Keratinocyte (primary cell): ENCODE measurements around the gene PHKA2. TPM values are rescaled to one million over a fixed set of nuclear protein-coding genes. Genes with fewer than 3 reads are reported as not detected.

Experiments
- DNase-seq: peaks from one replicate; pipeline ENCODE4 v3.0.0-alpha.2; 2011; ENCODE audit warnings: low read depth, missing footprints, low spot score
- FAIRE-seq: peaks from 2 replicates; lab custom pipeline; 2011; peaks lifted over from hg19 to GRCh38; lab: Jason Lieb, UNC
- H2AFZ ChIP-seq: 2 replicates; pipeline ENCODE4 v1.6.0; 2012; ENCODE audit warnings: low read length, control low read depth, inconsistent platforms; ENCODE audit not compliant: control insufficient read depth
- H3K27ac ChIP-seq: 2 replicates; pipeline ENCODE4 v1.5.1; 2011; ENCODE audit warnings: low read length; ENCODE audit not compliant: control insufficient read depth, insufficient read depth
- H3K27me3 ChIP-seq: 3 replicates; pipeline ENCODE4 v1.6.0; 2011; ENCODE audit warnings: low read length; ENCODE audit not compliant: control insufficient read depth, insufficient read depth; ENCODE audit errors: extremely low read depth
- H3K36me3 ChIP-seq, 2 experiments: 2 replicates in 1 of 2; 3 replicates in 1 of 2; pipeline ENCODE4 v1.5.1; 2011; ENCODE audit warnings: low read length in 2 of 2, mild to moderate bottlenecking in 1 of 2; ENCODE audit not compliant: control insufficient read depth in 2 of 2, insufficient read depth in 2 of 2; ENCODE audit errors: extremely low read depth in 1 of 2
- H3K4me1 ChIP-seq: 3 replicates; pipeline ENCODE4 v1.5.1; 2011; ENCODE audit warnings: low read length; ENCODE audit not compliant: control insufficient read depth, insufficient read depth; ENCODE audit errors: extremely low read depth
- H3K4me2 ChIP-seq: 3 replicates; pipeline ENCODE4 v1.6.0; 2011; ENCODE audit warnings: low read depth, low read length; ENCODE audit not compliant: control insufficient read depth, insufficient read depth; ENCODE audit errors: extremely low read depth
- H3K4me3 ChIP-seq, 3 experiments: fragments of 200-600 bp in 1 of 3; sonication (generic) in 1 of 3; 2 replicates in 2 of 3; 3 replicates in 1 of 3; pipeline ENCODE4 v1.5.1; 2011 to 2016; ENCODE audit warnings: low read length in 3 of 3, mild to moderate bottlenecking in 3 of 3, control low read depth in 2 of 3, inconsistent platforms in 1 of 3, low read depth in 1 of 3, mixed read lengths in 1 of 3, mixed run types in 1 of 3, moderate library complexity in 1 of 3; ENCODE audit not compliant: control insufficient read depth in 2 of 3, insufficient read depth in 2 of 3; ENCODE audit errors: extremely low read depth in 1 of 3
- H3K79me2 ChIP-seq: 2 replicates; pipeline ENCODE4 v1.6.0; 2012; ENCODE audit warnings: low read length; ENCODE audit not compliant: control insufficient read depth, insufficient read depth
- H3K9ac ChIP-seq: 3 replicates; pipeline ENCODE4 v1.6.0; 2011; ENCODE audit warnings: low read length; ENCODE audit not compliant: control insufficient read depth, insufficient read depth; ENCODE audit errors: extremely low read depth
- H3K9me1 ChIP-seq: 3 replicates; pipeline ENCODE4 v1.6.0; 2011; ENCODE audit warnings: low read length; ENCODE audit not compliant: control insufficient read depth, insufficient read depth; ENCODE audit errors: extremely low read depth
- H3K9me3 ChIP-seq: 2 replicates; pipeline ENCODE4 v1.5.1; 2012; ENCODE audit warnings: low read depth, low read length; ENCODE audit not compliant: control insufficient read depth
- H4K20me1 ChIP-seq: 3 replicates; pipeline ENCODE4 v1.6.0; 2011; ENCODE audit warnings: low read length; ENCODE audit not compliant: control insufficient read depth, insufficient read depth; ENCODE audit errors: extremely low read depth
- CTCF ChIP-seq, 3 experiments: IDR thresholded peaks in 1 of 3; conservative IDR thresholded peaks in 1 of 3; optimal IDR thresholded peaks in 1 of 3; 2 replicates in 2 of 3; 3 replicates in 1 of 3; pipeline versions ENCODE3 to v1.5.1; 2011; ENCODE audit warnings: low read length in 3 of 3, mild to moderate bottlenecking in 3 of 3, moderate library complexity in 2 of 3, control low read depth in 1 of 3, inconsistent platforms in 1 of 3; ENCODE audit not compliant: insufficient read depth in 2 of 3; ENCODE audit errors: extremely low read depth in 1 of 3
- EZH2 ChIP-seq: IDR thresholded peaks from one replicate; pipeline ENCODE4 v1.6.1; 2012; ENCODE audit warnings: inconsistent platforms, mild to moderate bottlenecking, low read length, moderate library complexity
- dilution Hi-C: fragments of 300-500 bp; cut with MboI; formaldehyde crosslinking; loops from one replicate; pipeline ENCODE4 v1.7.0; 2020; ENCODE audit warnings: low sequenced_read_pairs; ENCODE audit not compliant: extremely low pct_ligation_motif_present
- polyA plus RNA-seq, 5 experiments: library from polyadenylated mRNA; depleted of rRNA in 3 of 5; stranded (reverse) in 3 of 5; stranded (forward) in 1 of 5; unstranded in 1 of 5; fragments of >200 nt; gene quantifications; 1 replicate in 1 of 5; 2 replicates in 3 of 5; 3 replicates in 1 of 5; pipeline versions ENCODE4 v1.2.1 to v1.2.3, GENCODE V29; 2011 to 2012; ENCODE audit warnings: missing spikeins in 2 of 5, low read depth in 1 of 5, low replicate concordance in 1 of 5

The PHKA2 gene
- polyA plus RNA-seq, 1 donor (not counting 4 experiments of a cell fraction or from before 2014, with no cell fraction given) = 14.1 TPM

DNA sequence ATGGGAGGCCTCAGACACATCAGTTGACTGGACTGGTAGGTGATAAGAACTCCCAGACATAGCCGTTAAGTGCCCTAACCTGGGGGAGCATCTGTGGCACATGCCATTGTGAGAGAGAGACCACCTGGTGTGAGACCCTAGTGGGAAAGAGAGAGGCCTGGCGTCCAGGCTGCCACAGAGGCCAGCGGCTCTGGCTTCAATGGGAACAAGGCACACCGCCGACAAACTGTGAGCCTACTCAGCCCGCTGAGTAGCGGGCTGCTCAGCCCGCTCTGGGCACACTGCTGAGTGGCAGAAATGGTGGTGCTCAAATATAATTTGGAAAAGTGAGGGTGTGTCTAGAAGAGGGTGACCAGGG lies 34.0 kb downstream of the PHKA2 start:
- no peak overlapping the region for H3K4me3 ChIP-seq
- FAIRE-seq = no peak
- no peaks in the 10 kb centered on the region for H3K4me1 ChIP-seq
- no peaks in the 10 kb centered on the region for H4K20me1 ChIP-seq
- no peaks in the 10 kb centered on the region for H3K9me1 ChIP-seq
- H3K9ac ChIP-seq = no peak overlapping the region
- no peaks in the 10 kb centered on the region for H3K79me2 ChIP-seq
- H3K27ac ChIP-seq = no peak overlapping the region
- H3K27me3 ChIP-seq = no peaks in the 10 kb centered on the region
- dilution Hi-C loops = no loop called here
- no peak overlapping the region for H3K4me2 ChIP-seq
- peaks cover 0 to 4% of the 10 kb centered on the region in 2 experiments for H3K36me3 ChIP-seq
- H2AFZ ChIP-seq = no peak overlapping the region
- no peak for TF ChIP-seq CTCF (optimal IDR thresholded peaks at IDR 0.05 in 1 of 3, IDR thresholded peaks at IDR 0.05 in 1 of 3, conservative IDR thresholded peaks at IDR 0.05 in 1 of 3; ENCODE audit: extremely low read depth in 1 of 3, insufficient read depth in 2 of 3, low read length in 3 of 3)
- no peak for TF ChIP-seq EZH2
- H3K9me3 ChIP-seq = no peaks in the 10 kb centered on the region
- no peak for DNase-seq

DNA sequence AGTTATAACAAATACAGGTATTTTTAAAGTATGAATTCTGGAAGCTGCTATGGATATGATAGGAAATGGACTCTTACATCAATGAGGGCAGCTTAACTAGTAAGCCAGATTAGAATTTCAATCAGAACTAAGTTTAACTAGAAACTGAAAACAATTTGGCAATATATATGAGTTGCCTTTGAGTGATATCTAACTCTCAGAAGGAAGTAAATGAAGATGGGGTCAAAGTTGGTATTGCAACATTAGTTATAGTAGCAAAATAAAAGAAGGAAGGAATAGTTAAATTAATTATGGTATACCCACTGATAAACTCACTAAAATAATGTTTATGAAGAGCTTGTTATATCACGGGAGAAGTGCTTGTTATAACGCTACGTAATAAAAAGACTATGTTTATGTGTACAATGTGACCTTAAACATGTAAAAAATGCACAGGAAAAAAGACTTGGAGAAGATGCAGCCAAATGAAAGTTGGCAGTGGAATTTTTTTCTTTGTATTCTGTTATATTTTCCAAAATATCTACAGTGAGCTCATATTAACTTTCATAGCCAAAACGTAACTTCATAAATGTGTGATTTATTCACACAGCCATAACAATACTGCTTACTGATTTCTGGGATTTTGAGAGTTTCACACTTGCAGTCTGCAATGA lies 34.5 kb downstream of the PHKA2 start:
- DNase-seq = no peak
- TF ChIP-seq EZH2 (no peak), CTCF (optimal IDR thresholded peaks at IDR 0.05 in 1 of 3, IDR thresholded peaks at IDR 0.05 in 1 of 3, conservative IDR thresholded peaks at IDR 0.05 in 1 of 3; ENCODE audit: extremely low read depth in 1 of 3, insufficient read depth in 2 of 3, low read length in 3 of 3) (no peak)
- FAIRE-seq = no peak
- Histone ChIP-seq H3K79me2 (no peaks in the 10 kb centered on the region), H3K27ac (no peak overlapping the region), H4K20me1 (no peaks in the 10 kb centered on the region), H3K9ac (no peak overlapping the region), H3K4me3 (no peak overlapping the region), H3K9me1 (no peaks in the 10 kb centered on the region), H3K27me3 (no peaks in the 10 kb centered on the region), H3K9me3 (no peaks in the 10 kb centered on the region), H3K4me2 (no peak overlapping the region), H2AFZ (no peak overlapping the region), H3K4me1 (no peaks in the 10 kb centered on the region), H3K36me3 (peaks cover 0 to 4% of the 10 kb centered on the region in 2 experiments)
- dilution Hi-C loops = no loop called here
